Peyer's patch (tissue), 4 donors: ENCODE measurements around the gene RPA3. TPM values are rescaled to one million over a fixed set of nuclear protein-coding genes. Genes with fewer than 3 reads are reported as not detected.
"Not testable (repeated sequence)": the region's sequence is repeated elsewhere in the genome, so short reads cannot be mapped to it uniquely, and the experiment has no call there.

Experiments used
- DNase-seq, 3 donors: peaks; one replicate each; pipeline ENCODE4 v3.0.0-alpha.2; 2017 to 2019
- H3K27ac ChIP-seq, 4 donors: fragments of 200-600 bp; sonication (generic); one replicate each; pipeline ENCODE4 v1.5.1; 2016 to 2019
- H3K27me3 ChIP-seq, 2 donors: fragments of 200-600 bp; sonication (generic); one replicate each; pipeline ENCODE4 v1.5.1; 2019
- H3K36me3 ChIP-seq, 3 donors: fragments of 200-600 bp; sonication (generic); one replicate each; pipeline ENCODE4 v1.5.1; 2016 to 2019
- H3K4me1 ChIP-seq, 4 donors: fragments of 200-600 bp; sonication (generic); one replicate each; pipeline ENCODE4 v1.5.1; 2016 to 2019
- H3K4me3 ChIP-seq, 4 donors: fragments of 200-600 bp; sonication (generic); 1 replicate in 3 of 4; 2 replicates in 1 of 4; pipeline ENCODE4 v1.5.1; 2016 to 2019; ENCODE audit warnings: mild to moderate bottlenecking in 1 of 4
- H3K9me3 ChIP-seq, 4 donors: fragments of 200-600 bp; sonication (generic); one replicate each; pipeline ENCODE4 v1.5.1; 2016 to 2019; ENCODE audit warnings: mild to moderate bottlenecking in 1 of 4
- POLR2A ChIP-seq, 2 donors: fragments of 450-650 bp; IDR thresholded peaks; one replicate each; pipeline ENCODE4 v1.5.1; 2017; ENCODE audit warnings: antibody characterized with exemption in 2 of 2, mild to moderate bottlenecking in 2 of 2, moderate library complexity in 2 of 2
- total RNA-seq, 4 donors: library from RNA; depleted of rRNA; stranded (reverse); fragments of >200 nt; gene quantifications; one replicate each; pipeline ENCODE4 v1.1.0, GENCODE V29; 2016
- TF ChIP-seq, protein P1 (sequence below), 6 experiments: fragments of 450-650 bp in 4 of 6; fragments of 200-600 bp in 2 of 6; sonication (generic) in 1 of 6; IDR thresholded peaks; one replicate each; pipeline ENCODE4 v1.5.1; 2017 to 2019; ENCODE audit warnings: antibody characterized with exemption in 6 of 6, mild to moderate bottlenecking in 3 of 6, moderate library complexity in 1 of 6

Gene RPA3
- total RNA-seq, 4 donors from 2014 or later, result 11.3 to 23.6 (median 19.4) TPM

DNA sequence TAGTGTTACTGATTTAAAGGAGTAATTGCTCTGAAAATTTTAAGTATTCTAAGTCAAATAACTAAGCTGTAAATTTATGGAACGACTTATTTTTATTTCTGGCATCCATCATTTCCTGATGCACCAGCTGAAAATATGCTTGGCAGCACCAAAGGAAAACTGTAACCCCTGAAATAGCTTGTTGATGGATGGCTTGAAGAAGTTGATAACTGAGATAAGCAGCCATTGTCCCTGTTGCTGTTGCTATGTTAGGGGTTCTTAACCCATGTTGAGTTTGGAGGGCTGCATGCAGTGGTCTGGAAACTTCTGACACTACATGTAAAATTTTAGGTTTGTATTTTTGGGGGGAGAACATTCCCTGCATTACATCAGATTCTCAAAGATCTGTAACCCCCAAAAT is 30.6 kb downstream of the RPA3 start:
- Histone ChIP-seq H3K9me3 (no peaks in the 10 kb centered on the region), H3K4me3 (no peak overlapping the region), H3K4me1 (no peaks in the 10 kb centered on the region), H3K27me3 (no peaks in the 10 kb centered on the region), H3K36me3 (no peaks in the 10 kb centered on the region), H3K27ac (no peak overlapping the region)
- DNase-seq, result no peak
- TF ChIP-seq, protein P1, sequence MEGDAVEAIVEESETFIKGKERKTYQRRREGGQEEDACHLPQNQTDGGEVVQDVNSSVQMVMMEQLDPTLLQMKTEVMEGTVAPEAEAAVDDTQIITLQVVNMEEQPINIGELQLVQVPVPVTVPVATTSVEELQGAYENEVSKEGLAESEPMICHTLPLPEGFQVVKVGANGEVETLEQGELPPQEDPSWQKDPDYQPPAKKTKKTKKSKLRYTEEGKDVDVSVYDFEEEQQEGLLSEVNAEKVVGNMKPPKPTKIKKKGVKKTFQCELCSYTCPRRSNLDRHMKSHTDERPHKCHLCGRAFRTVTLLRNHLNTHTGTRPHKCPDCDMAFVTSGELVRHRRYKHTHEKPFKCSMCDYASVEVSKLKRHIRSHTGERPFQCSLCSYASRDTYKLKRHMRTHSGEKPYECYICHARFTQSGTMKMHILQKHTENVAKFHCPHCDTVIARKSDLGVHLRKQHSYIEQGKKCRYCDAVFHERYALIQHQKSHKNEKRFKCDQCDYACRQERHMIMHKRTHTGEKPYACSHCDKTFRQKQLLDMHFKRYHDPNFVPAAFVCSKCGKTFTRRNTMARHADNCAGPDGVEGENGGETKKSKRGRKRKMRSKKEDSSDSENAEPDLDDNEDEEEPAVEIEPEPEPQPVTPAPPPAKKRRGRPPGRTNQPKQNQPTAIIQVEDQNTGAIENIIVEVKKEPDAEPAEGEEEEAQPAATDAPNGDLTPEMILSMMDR (IDR thresholded peaks at IDR 0.05), result no peak
- no peak for TF ChIP-seq POLR2A (IDR thresholded peaks at IDR 0.05)

DNA sequence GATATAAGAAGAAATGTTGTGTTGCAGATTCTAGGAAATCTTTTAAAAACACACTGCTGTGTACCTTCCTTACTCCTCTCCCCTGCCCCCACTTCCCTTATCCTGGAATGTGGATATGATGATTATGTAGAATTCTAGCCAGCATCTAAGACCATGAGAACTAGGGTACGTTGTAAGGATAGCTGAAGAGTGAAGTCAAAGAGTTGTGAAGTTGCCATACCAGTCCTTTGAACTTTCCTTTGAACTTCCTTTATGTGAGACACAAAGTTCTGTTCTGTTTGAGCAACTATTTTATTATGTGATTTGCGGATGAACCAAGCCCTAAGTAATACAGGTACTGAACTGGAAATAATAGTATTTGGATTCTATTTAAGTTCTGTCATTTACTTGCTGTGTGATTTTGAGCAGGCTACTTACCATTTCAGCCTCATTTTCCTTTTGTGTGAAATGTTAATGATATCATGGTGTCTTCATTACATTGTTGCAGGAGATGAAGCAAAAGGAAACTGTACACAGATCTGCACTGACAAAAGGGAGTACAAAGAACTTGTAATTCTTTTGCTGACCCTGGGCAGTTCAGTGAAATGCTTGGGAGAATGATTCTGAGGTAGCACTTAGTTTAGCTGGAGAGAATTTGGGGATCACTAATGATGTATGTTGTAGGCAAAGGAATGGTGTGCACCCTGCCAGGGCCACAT is 31.4 kb downstream of the RPA3 start:
- Histone ChIP-seq H3K27ac (no peak overlapping the region), H3K36me3 (no peaks in the 10 kb centered on the region), H3K9me3 (no peaks in the 10 kb centered on the region), H3K27me3 (no peaks in the 10 kb centered on the region), H3K4me1 (no peaks in the 10 kb centered on the region), H3K4me3 (no peak overlapping the region)
- DNase-seq, result no peak
- TF ChIP-seq POLR2A (IDR thresholded peaks at IDR 0.05), result no peak
- TF ChIP-seq, protein P1 (IDR thresholded peaks at IDR 0.05), result no peak

DNA sequence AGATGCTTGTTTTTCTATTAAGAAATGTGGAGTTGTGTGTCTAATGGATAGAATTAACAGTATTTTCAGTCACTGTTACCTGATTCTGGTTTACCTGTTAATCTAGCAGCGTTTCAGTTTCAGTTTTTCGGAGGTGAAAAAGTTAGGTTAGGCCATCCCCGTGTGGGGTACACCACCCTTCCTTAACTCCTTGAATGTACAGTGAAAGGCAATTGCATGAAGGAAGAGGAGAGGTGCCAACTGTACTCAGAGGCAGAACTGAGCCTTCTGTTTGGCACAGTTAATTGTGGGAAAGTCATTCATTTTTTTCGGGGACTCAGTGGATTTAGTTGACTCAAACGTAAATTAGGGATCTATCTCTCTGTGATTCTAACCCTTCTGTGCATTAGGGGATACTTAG is 35.5 kb downstream of the RPA3 start:
- Histone ChIP-seq H3K36me3 (no peaks in the 10 kb centered on the region), H3K4me1 (peaks cover 0 to 8% (median 0%) of the 10 kb centered on the region in 4 donors), H3K9me3 (no peaks in the 10 kb centered on the region), H3K4me3 (no peak overlapping the region), H3K27me3 (no peaks in the 10 kb centered on the region), H3K27ac (no peak overlapping the region)
- no peak for DNase-seq
- TF ChIP-seq, protein P1 (IDR thresholded peaks at IDR 0.05), result no peak
- no peak for TF ChIP-seq POLR2A (IDR thresholded peaks at IDR 0.05)

DNA sequence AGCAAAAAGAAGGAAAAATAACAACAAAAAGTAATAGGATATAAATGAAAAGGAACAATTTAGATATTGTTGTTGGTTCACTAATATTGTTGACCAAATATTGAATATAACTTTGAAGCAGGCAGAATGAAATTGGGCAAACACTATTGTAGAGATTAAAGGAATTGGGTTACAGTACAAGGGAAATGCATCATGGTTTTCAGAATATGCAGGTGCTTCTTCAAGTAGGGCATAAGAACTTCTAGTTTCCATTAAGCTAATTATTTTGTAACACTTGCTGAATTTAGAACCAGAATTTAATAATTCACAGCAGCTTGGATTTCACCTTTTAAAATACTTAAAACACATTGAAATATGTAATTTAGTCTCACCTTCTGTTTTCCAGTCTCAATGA is 36.5 kb downstream of the RPA3 start:
- no peak overlapping the region for H3K27ac ChIP-seq
- no peaks in the 10 kb centered on the region for H3K27me3 ChIP-seq
- H3K4me3 ChIP-seq, result no peak overlapping the region
- H3K4me1 ChIP-seq, result peaks cover 0 to 8% (median 0%) of the 10 kb centered on the region in 4 donors
- H3K36me3 ChIP-seq, result no peaks in the 10 kb centered on the region
- TF ChIP-seq POLR2A (IDR thresholded peaks at IDR 0.05), result no peak
- TF ChIP-seq, protein P1 (IDR thresholded peaks at IDR 0.05), result no peak
- no peaks in the 10 kb centered on the region for H3K9me3 ChIP-seq
- DNase-seq, result no peak

DNA sequence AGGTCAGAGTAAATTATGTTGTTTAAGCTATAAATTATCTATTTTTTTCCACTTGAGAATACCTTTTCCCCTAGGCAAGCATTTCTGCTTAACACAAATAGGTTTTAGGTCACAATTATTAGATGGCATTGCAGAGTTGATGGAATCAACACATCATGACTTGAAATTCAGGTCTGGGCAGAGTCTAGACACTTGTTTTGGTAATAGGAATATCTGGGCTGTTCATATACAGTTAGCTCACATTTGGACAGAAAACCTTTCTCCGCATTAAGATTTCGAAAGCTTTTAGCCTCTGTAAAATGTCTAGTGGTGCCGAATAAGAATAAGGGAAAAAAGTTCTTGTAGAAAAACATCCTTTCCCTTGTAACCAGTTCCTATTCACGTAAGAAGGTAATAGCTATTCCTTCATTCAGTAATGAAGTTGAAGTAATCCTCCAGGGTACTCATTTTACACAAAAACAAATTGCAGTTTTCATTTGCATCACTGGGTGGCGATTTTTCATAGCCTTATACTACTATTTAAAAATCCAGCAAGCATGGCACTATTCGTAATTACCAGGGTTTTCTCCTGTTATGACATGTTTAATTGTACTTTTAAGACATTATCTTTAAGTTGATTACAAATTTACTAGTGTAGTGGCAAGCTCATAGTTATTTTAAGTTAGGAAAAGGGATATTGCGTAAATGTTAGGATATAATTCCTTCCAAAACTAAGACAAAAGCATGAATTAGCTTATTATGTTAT is 37.0 kb downstream of the RPA3 start:
- no peaks in the 10 kb centered on the region for H3K36me3 ChIP-seq
- TF ChIP-seq, protein P1 (IDR thresholded peaks at IDR 0.05), result peak in 5 of 6 experiments; percentile 52 to 85 (median 80)
- no peak for TF ChIP-seq POLR2A (IDR thresholded peaks at IDR 0.05)
- H3K27ac ChIP-seq, result no peak overlapping the region
- H3K4me1 ChIP-seq, result peaks cover 0 to 8% (median 0%) of the 10 kb centered on the region in 4 donors
- H3K4me3 ChIP-seq, result no peak overlapping the region
- DNase-seq, result peak in 2 of 3 donors; percentile 51 to 67
- H3K9me3 ChIP-seq, result no peaks in the 10 kb centered on the region
- H3K27me3 ChIP-seq, result no peaks in the 10 kb centered on the region

DNA sequence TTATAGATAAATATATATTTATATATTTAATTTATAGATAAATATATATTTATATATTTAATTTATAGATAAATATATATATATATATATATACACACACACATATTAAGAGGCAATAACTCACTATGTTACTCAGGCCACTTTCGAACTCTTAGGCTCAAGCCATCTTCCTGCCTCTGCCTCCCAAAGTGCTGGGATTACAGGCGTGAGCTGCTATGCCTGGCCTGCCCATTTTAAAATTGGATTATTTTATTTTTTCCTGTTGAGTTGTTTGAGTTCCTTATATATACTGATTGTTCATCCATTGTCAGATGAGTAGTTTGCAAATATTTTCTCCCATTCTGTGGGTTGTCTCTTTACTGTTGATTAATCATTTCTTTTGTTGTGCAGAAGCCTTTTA is 38.8 kb downstream of the RPA3 start:
- not testable (repeated sequence) for H3K4me1 ChIP-seq, H3K9me3 ChIP-seq, H3K27me3 ChIP-seq, H3K4me3 ChIP-seq, H3K27ac ChIP-seq, H3K36me3 ChIP-seq, DNase-seq
